Cardiac fibroblast (primary cell): ENCODE data around the gene MRPL37.
A peak's percentile ranks its signal among the peaks of the same experiment; 100 is the strongest.
"Not testable (repeated sequence)": the region's sequence is repeated elsewhere in the genome, so short reads cannot be mapped to it uniquely, and the experiment has no call there.

Experiments used
- DNase-seq, 2 donors: peaks; one replicate each; pipeline versions ENCODE4 v3.0.0 to v3.0.0-alpha.2; 2010; ENCODE audit warnings: low read depth in 2 of 2
- H3K4me3 ChIP-seq, 2 donors: replicated peaks in 1 of 2; 1 replicate in 1 of 2; 2 replicates in 1 of 2; pipeline ENCODE4 v1.5.1; 2011; ENCODE audit warnings: low read depth in 2 of 2, low read length in 2 of 2, mild to moderate bottlenecking in 2 of 2, moderate library complexity in 1 of 2
- TF ChIP-seq, protein P1 (sequence below): IDR thresholded peaks from one replicate; pipeline ENCODE4 v1.5.1; 2011; ENCODE audit warnings: low read depth, mild to moderate bottlenecking, low read length, inconsistent platforms

The MRPL37 gene

DNA sequence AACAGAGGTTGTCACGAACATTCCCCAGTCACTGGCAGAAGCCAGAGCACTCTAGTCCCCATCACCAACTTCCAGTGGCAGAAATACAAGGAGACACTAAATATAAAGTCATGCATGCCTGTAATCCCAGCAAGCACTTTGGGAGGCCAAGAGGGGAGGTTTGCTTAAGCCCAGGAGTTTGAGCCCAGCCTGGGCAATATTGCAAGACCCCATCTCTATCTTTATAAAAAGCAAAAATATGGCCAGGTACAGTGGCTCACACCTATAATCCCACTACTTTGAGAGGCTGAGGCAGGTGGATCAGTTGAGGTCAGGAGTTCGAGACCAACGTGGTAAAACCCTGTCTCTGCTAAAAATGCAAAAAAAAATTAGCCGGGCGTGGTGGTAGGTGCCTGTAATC, 6.5 kb upstream of the MRPL37 start:
- TF ChIP-seq, protein P1, sequence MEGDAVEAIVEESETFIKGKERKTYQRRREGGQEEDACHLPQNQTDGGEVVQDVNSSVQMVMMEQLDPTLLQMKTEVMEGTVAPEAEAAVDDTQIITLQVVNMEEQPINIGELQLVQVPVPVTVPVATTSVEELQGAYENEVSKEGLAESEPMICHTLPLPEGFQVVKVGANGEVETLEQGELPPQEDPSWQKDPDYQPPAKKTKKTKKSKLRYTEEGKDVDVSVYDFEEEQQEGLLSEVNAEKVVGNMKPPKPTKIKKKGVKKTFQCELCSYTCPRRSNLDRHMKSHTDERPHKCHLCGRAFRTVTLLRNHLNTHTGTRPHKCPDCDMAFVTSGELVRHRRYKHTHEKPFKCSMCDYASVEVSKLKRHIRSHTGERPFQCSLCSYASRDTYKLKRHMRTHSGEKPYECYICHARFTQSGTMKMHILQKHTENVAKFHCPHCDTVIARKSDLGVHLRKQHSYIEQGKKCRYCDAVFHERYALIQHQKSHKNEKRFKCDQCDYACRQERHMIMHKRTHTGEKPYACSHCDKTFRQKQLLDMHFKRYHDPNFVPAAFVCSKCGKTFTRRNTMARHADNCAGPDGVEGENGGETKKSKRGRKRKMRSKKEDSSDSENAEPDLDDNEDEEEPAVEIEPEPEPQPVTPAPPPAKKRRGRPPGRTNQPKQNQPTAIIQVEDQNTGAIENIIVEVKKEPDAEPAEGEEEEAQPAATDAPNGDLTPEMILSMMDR: no peak
- no peak overlapping the region for H3K4me3 ChIP-seq
- DNase-seq: no peak

DNA sequence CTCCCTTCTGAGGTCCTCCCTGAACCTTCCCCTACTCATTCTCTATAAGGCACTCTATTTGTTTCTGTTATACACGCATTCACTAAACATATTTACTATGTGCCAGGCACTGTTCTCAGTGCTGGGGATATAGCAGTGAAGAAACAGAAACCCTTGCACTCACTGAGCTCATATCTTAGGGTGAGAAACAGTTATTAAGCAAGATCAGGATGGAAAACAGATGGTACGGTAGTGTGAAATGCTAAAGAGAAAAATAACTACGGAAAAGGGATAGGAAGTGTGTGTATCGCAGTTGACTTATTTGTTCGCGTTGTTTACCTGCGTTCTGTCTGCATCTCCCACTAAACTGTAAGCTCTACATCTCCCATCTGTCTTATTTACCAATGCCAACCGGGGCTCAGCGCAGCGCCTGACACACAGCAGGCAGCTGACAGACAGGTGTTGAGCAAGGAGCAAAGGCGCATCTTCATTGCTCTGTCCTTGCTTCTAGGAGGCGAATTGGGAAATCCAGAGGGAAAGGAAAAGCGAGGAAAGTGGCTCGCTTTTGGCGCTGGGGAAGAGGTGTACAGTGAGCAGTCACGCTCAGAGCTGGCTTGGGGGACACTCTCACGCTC, 709 bp upstream of the MRPL37 start:
- TF ChIP-seq, protein P1: no peak
- peak overlapping the region; percentile 76 to 94 for H3K4me3 ChIP-seq
- no peak for DNase-seq

DNA sequence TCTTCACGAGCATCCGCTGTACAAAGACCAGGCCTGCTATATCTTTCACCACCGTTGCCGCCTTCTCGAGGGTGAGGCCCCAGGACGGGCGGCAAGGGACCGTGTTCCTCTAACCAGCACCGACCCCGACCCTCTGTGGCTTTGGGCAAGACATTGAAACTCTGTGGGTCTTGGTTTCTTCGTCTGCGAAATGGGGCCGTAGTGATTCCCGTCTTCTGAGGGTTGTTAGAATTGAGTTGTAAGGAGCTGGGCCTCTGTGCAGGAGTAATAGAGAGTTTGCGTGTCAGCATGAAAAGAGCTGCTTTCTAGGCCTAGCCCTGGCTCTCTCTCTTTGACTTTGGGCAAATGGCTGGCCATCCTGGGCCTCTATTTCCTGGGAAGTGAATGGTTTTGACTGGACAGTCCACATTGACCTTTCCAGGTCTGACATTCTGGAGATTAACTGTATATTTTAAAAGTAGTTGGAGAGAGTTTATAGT, 591 bp downstream of the MRPL37 start:
- peak overlapping the region; percentile 76 to 94 for H3K4me3 ChIP-seq
- peak in 1 of 2 donors; percentile 28 for DNase-seq
- TF ChIP-seq, protein P1: no peak

DNA sequence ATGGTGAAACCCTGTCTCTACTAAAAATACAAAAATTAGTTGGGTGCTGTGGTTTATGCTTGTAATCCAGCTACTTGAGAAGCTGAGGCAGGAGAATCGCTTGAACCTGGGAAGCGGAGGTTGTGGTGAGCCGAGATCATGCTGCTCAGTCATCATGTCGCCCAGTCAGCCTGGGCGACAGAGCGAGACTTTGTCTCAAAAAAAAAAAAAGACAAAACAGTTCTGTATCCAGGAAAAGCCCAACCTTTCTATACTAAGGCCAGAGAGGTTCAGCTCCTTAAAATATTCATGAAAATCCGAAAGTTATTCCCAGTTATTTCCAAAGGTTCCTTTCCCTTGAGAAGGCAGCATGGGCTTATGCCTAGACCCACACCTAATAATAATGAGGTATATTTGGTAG, 4.2 kb downstream of the MRPL37 start:
- TF ChIP-seq, protein P1: no peak
- no peak for DNase-seq
- no peak overlapping the region for H3K4me3 ChIP-seq

DNA sequence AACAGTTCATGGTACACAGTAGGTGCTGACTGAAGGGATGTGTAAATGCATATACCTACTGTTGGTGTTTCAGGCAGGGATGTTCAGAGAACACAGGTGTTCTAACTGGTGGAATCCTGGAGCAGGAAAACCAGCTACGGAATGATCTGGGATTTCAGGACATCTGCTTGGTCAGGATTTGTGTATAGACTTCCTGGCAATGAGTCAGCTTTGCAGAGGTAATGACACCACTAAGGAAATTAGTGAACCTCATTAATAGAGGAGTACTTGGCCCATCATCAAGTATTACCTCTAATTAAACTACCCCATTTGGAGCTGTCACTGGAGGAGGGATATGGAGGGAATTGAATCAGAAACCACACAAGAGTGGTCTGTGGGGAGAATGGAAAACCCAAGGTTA, 7.3 kb downstream of the MRPL37 start:
- TF ChIP-seq, protein P1: no peak
- H3K4me3 ChIP-seq: no peak overlapping the region
- DNase-seq: no peak

DNA sequence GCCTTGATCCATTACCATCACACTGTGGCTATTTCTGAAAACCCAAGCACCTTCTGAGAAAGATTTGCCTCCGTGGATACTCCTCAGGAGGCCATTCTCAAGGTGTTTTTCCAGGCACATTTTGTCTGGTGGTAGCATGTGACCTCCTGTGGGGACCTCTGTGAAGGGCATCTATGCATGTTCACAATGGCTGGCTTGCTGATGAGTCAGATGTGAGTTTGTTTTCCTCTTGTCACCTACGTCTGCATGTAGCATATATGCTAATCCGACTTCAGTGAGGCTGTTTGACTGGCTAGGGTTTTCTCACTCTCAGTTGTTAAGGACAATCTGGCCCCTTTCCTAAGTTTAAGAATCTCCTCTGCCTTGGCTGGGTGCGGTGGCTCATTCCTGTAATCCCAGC, 7.9 kb downstream of the MRPL37 start:
- not testable (repeated sequence) for H3K4me3 ChIP-seq, DNase-seq

DNA sequence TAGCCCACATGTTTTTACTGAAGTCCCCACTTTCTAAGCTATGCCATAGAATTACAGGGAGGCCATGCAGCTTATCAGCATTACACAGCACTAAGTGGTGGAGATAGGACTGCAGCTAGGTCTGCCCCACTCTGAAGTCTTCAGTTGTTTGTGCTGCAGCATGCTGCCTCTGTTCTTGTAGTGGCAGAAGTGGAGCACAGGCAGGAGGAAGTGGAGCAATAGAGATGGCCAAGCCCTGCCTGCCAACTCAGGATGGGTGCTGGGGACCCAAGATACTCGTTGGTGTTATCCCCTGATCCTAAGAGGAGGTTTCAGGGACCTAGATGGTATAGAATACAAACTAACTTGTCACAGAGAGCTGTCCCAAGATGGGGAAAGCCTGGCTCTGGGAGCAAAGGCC, 12.9 kb downstream of the MRPL37 start:
- TF ChIP-seq, protein P1: no peak
- DNase-seq: no peak
- no peak overlapping the region for H3K4me3 ChIP-seq
